HG03280 (cell line): ENCODE results near the gene NDUFAF3.

Source experiments
- ATAC-seq: cut with Tn5 transposase; IDR thresholded peaks from one replicate; pipeline ENCODE4 v1.9.1; 2021; ENCODE audit warnings: mild to moderate bottlenecking, moderate library complexity; ENCODE audit not compliant: unreplicated experiment

NDUFAF3 gene

GRCh38 chr3:49034650-49035049, 12.7 kb downstream of the NDUFAF3 start:
- no peak for ATAC-seq

GRCh38 chr3:49035281-49035680, 13.4 kb downstream of the NDUFAF3 start:
- no peak for ATAC-seq

- ATAC-seq: no peak
Measured at GRCh38 chr3:49053543-49053942, 31.6 kb downstream of the NDUFAF3 start.

GRCh38 chr3:49054344-49054862, 32.5 kb downstream of the NDUFAF3 start:
- ATAC-seq: no peak

- no peak for ATAC-seq
Measured at GRCh38 chr3:49057268-49057667, 35.3 kb downstream of the NDUFAF3 start.

- ATAC-seq: no peak
Measured at GRCh38 chr3:49058011-49058410, 36.1 kb downstream of the NDUFAF3 start.
